ENCODE measurements around the gene PPCS. TPM values are rescaled to one million over a fixed set of nuclear protein-coding genes. Genes with fewer than 3 reads are reported as not detected.

The PPCS gene
- polyA plus RNA-seq, 1 donor from 2014 or later, result 85.1 TPM

- H3K36me3 ChIP-seq (ENCODE audit: insufficient read depth, low read length), result peaks cover 9% of the 10 kb centered on the region
- no peak overlapping the region for H3K9ac ChIP-seq (ENCODE audit: low read length)
- H3K9me3 ChIP-seq (ENCODE audit: low read length), result no peaks in the 10 kb centered on the region
- no peaks in the 10 kb centered on the region for H3F3A ChIP-seq (ENCODE audit: insufficient read depth, low read length, poor library complexity, severe bottlenecking)
- no peaks in the 10 kb centered on the region for H3K27me3 ChIP-seq (ENCODE audit: insufficient read depth, low read depth, low read length)
- TF ChIP-seq SMC3 (conservative IDR thresholded peaks at IDR 0.05; ENCODE audit: poor library complexity) (no peak), CTCF (IDR thresholded peaks at IDR 0.05; ENCODE audit: poor library complexity, severe bottlenecking) (no peak)
- no peaks in the 10 kb centered on the region for H3K79me2 ChIP-seq (replicated peaks; ENCODE audit: insufficient read depth, low read length)
- H3K4me3 ChIP-seq (ENCODE audit: low read length), result no peak overlapping the region
- no peak overlapping the region for H2AFZ ChIP-seq (ENCODE audit: low read depth, low read length)
- H3K4me2 ChIP-seq (ENCODE audit: low read length), result no peak overlapping the region
- H3K27ac ChIP-seq (ENCODE audit: low read length), result no peak overlapping the region
- H3K9me2 ChIP-seq (ENCODE audit: insufficient read depth, low read length), result no peaks in the 10 kb centered on the region
- H4K20me1 ChIP-seq (ENCODE audit: insufficient read depth), result no peaks in the 10 kb centered on the region
These were observed 26.4 kb downstream of the PPCS start for GRCh38 chr1:42482635-42483153.

- H3K4me2 ChIP-seq (ENCODE audit: low read length), result no peak overlapping the region
- H3K9ac ChIP-seq (ENCODE audit: low read length), result no peak overlapping the region
These were observed 28.0 kb downstream of the PPCS start for GRCh38 chr1:42484382-42484781.

GRCh38 chr1:42490237-42490636, 33.9 kb downstream of the PPCS start:
- H3K9me3 ChIP-seq (ENCODE audit: low read length), result no peaks in the 10 kb centered on the region
- H3K9ac ChIP-seq (ENCODE audit: low read length), result no peak overlapping the region
- no peaks in the 10 kb centered on the region for H3K27me3 ChIP-seq (ENCODE audit: insufficient read depth, low read depth, low read length)
- H3K36me3 ChIP-seq (ENCODE audit: insufficient read depth, low read length), result no peaks in the 10 kb centered on the region
- no peaks in the 10 kb centered on the region for H3K79me2 ChIP-seq (replicated peaks; ENCODE audit: insufficient read depth, low read length)
- no peaks in the 10 kb centered on the region for H3K9me2 ChIP-seq (ENCODE audit: insufficient read depth, low read length)
- H3K27ac ChIP-seq (ENCODE audit: low read length), result no peak overlapping the region
- no peaks in the 10 kb centered on the region for H4K20me1 ChIP-seq (ENCODE audit: insufficient read depth)
- no peak overlapping the region for H3K4me2 ChIP-seq (ENCODE audit: low read length)
- no peak overlapping the region for H2AFZ ChIP-seq (ENCODE audit: low read depth, low read length)
- no peaks in the 10 kb centered on the region for H3F3A ChIP-seq (ENCODE audit: insufficient read depth, low read length, poor library complexity, severe bottlenecking)
- H3K4me3 ChIP-seq (ENCODE audit: low read length), result no peak overlapping the region
- TF ChIP-seq MXI1 (conservative IDR thresholded peaks at IDR 0.05; ENCODE audit: poor library complexity, severe bottlenecking) (no peak), CTCF (IDR thresholded peaks at IDR 0.05; ENCODE audit: poor library complexity, severe bottlenecking) (no peak), EZH2 (IDR thresholded peaks at IDR 0.05; ENCODE audit: borderline replicate concordance, insufficient read depth, low read length, poor library complexity, severe bottlenecking) (no peak), POLR2AphosphoS5 (IDR thresholded peaks at IDR 0.05) (no peak), TAF1 (IDR thresholded peaks at IDR 0.05; ENCODE audit: low read depth) (no peak), REST (IDR thresholded peaks at IDR 0.05; ENCODE audit: borderline replicate concordance) (no peak), SMC3 (conservative IDR thresholded peaks at IDR 0.05; ENCODE audit: poor library complexity) (no peak), RAD21 (conservative IDR thresholded peaks at IDR 0.05) (no peak)

More at GRCh38 chr1:42484382-42484781, 28.0 kb downstream of the PPCS start:
- Histone ChIP-seq H3K9me2 (ENCODE audit: insufficient read depth, low read length) (no peaks in the 10 kb centered on the region), H4K20me1 (ENCODE audit: insufficient read depth) (no peaks in the 10 kb centered on the region), H3K79me2 (replicated peaks; ENCODE audit: insufficient read depth, low read length) (no peaks in the 10 kb centered on the region), H3K36me3 (ENCODE audit: insufficient read depth, low read length) (peaks cover 9% of the 10 kb centered on the region), H3K9me3 (ENCODE audit: low read length) (no peaks in the 10 kb centered on the region), H3K27me3 (ENCODE audit: insufficient read depth, low read depth, low read length) (no peaks in the 10 kb centered on the region), H3K4me3 (ENCODE audit: low read length) (no peak overlapping the region), H3F3A (ENCODE audit: insufficient read depth, low read length, poor library complexity, severe bottlenecking) (no peaks in the 10 kb centered on the region), H2AFZ (ENCODE audit: low read depth, low read length) (no peak overlapping the region), H3K27ac (ENCODE audit: low read length) (no peak overlapping the region)
- no peak for TF ChIP-seq EZH2 (IDR thresholded peaks at IDR 0.05; ENCODE audit: borderline replicate concordance, insufficient read depth, low read length, poor library complexity, severe bottlenecking)
- no peak for TF ChIP-seq CTCF (IDR thresholded peaks at IDR 0.05; ENCODE audit: poor library complexity, severe bottlenecking)
- TF ChIP-seq SMC3 (conservative IDR thresholded peaks at IDR 0.05; ENCODE audit: poor library complexity), result no peak
- no peak for TF ChIP-seq RAD21 (conservative IDR thresholded peaks at IDR 0.05)
- no peak for TF ChIP-seq EP300 (conservative IDR thresholded peaks at IDR 0.05; ENCODE audit: poor library complexity, severe bottlenecking)
